Sigmoid colon (tissue), 7 donors: ENCODE data around the gene UVRAG. TPM values are rescaled to one million over a fixed set of nuclear protein-coding genes. Genes with fewer than 3 reads are reported as not detected.

ENCODE experiments used
- DNase-seq: peaks from one replicate; pipeline ENCODE4 v3.0.0-alpha.2; 2019
- H3K27ac ChIP-seq, 4 donors: fragments of 200-600 bp; sonication (generic); one replicate each; pipeline ENCODE4 v1.5.1; 2016 to 2019; ENCODE audit warnings: mild to moderate bottlenecking in 1 of 4
- H3K27me3 ChIP-seq, 3 donors: fragments of 200-600 bp; sonication (generic); one replicate each; pipeline ENCODE4 v1.5.1; 2019; ENCODE audit warnings: mild to moderate bottlenecking in 1 of 3
- H3K36me3 ChIP-seq, 4 donors: fragments of 200-600 bp; sonication (generic); one replicate each; pipeline ENCODE4 v1.5.1; 2016 to 2019
- H3K4me1 ChIP-seq, 4 donors: fragments of 200-600 bp; sonication (generic); one replicate each; pipeline ENCODE4 v1.5.1; 2017 to 2019
- H3K4me3 ChIP-seq, 4 donors: fragments of 200-600 bp; sonication (generic); one replicate each; pipeline ENCODE4 v1.5.1; 2017 to 2019; ENCODE audit warnings: mild to moderate bottlenecking in 2 of 4, moderate library complexity in 1 of 4
- H3K9me3 ChIP-seq, 4 donors: fragments of 200-600 bp in 3 of 4; sonication (generic) in 3 of 4; one replicate each; pipeline versions ENCODE4 v1.5.1 to v1.6.1; 2013 to 2019
- EP300 ChIP-seq, 4 donors: sonication (generic); formaldehyde crosslinking; IDR thresholded peaks; one replicate each; pipeline ENCODE4 v1.6.1; 2017; ENCODE audit warnings: antibody characterized with exemption in 4 of 4
- POLR2A ChIP-seq, 2 donors: fragments of 450-650 bp; IDR thresholded peaks; one replicate each; pipeline ENCODE4 v1.6.1; 2016; ENCODE audit warnings: antibody characterized with exemption in 2 of 2, mild to moderate bottlenecking in 2 of 2, moderate library complexity in 2 of 2
- POLR2AphosphoS5 ChIP-seq, 4 donors: sonication (generic); formaldehyde crosslinking; IDR thresholded peaks; one replicate each; pipeline ENCODE4 v1.6.1; 2017; ENCODE audit warnings: antibody characterized with exemption in 4 of 4
- WGBS, 2 donors: extraction: QIAGEN DNeasy Blood & Tissue Kit; methylation state at CpG; one replicate each; pipeline ENCODE4 v1.1.7; 2013; 5-methylcytosine and 5-hydroxymethylcytosine counted together
- intact Hi-C: fragments of 100-400 bp; cut with DNase I; formaldehyde crosslinking; loops from one replicate; pipeline ENCODE4 v1.15.1; 2023
- polyA plus RNA-seq, 3 donors: library from polyadenylated mRNA; stranded (reverse); fragments of 200-250 nt; gene quantifications; one replicate each; pipeline ENCODE4 v1.2.3, GENCODE V29; 2013
- total RNA-seq, 4 donors: library from RNA; depleted of rRNA; stranded (reverse); fragments of >200 nt; gene quantifications; one replicate each; pipeline ENCODE4 v1.1.0, GENCODE V29; 2016
- TF ChIP-seq, protein P1 (sequence below), 4 experiments: fragments of 450-650 bp in 3 of 4; fragments of 200-600 bp in 1 of 4; IDR thresholded peaks; one replicate each; pipeline ENCODE4 v1.5.1; 2016 to 2019; ENCODE audit warnings: antibody characterized with exemption in 4 of 4, mild to moderate bottlenecking in 3 of 4, moderate library complexity in 2 of 4
- donor health status: healthy with polysubstance abuse.
- donor health status: Bipolar disorder and iron deficiency.
- donor health status: healthy.

The UVRAG gene
- total and polyA plus RNA-seq, 7 donors, result 4.9 to 43.2 (median 29.3) TPM

DNA sequence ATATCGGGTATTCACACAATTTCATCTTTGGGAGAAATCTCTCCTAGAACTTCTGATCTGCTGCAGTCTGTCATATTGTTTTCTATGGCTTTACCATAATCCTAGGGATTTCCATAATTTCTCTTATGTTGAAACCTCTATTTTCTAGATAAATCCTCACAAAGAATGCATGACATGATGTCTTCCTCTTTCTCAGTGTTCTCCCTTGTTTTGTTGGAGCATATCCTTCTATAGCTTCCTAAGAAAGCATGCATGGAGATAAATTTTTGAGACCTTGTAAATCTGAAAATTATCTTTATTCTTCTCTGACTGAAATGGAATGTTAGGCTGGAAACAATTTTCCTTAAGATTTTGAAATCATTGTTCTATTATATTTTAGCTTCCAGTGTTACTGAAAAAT lies 275.8 kb downstream of the UVRAG start:
- TF ChIP-seq EP300 (IDR thresholded peaks at IDR 0.05), result no peak
- Histone ChIP-seq H3K4me3 (no peak overlapping the region), H3K27me3 (no peaks in the 10 kb centered on the region), H3K27ac (no peak overlapping the region), H3K4me1 (peaks cover 0 to 6% (median 2%) of the 10 kb centered on the region in 4 donors), H3K9me3 (no peaks in the 10 kb centered on the region), H3K36me3 (peaks cover 0 to 12% (median 0%) of the 10 kb centered on the region in 4 donors)
- WGBS, 2 donors, result 97 to 99% methylated on average over 1 of the region's 1 CpG
- no peak for DNase-seq
- intact Hi-C loops, result no loop called here

DNA sequence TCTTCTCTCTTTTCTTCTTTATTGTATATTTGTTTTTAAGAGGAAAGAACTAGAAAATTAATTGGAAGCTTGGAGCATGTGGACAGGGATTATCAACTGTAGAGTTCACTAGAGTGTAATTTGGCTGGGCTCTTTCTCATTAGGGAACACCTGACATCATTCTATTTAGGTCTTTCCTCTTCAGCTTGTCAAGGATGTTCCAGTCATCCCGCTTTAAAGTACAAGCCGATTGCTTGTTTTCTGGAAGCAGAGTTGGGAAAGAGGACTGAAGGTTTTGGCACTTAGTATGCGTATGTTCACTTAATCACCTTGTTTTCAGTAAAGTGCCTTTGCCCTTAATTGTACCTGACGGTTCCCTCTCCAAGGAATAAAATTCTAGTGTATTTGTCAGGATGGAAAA lies 279.7 kb downstream of the UVRAG start:
- H3K9me3 ChIP-seq, result no peaks in the 10 kb centered on the region
- DNase-seq, result no peak
- no peak for TF ChIP-seq POLR2A (IDR thresholded peaks at IDR 0.05)
- no peak for TF ChIP-seq EP300 (IDR thresholded peaks at IDR 0.05)
- TF ChIP-seq POLR2AphosphoS5 (IDR thresholded peaks at IDR 0.05), result no peak
- TF ChIP-seq, protein P1, sequence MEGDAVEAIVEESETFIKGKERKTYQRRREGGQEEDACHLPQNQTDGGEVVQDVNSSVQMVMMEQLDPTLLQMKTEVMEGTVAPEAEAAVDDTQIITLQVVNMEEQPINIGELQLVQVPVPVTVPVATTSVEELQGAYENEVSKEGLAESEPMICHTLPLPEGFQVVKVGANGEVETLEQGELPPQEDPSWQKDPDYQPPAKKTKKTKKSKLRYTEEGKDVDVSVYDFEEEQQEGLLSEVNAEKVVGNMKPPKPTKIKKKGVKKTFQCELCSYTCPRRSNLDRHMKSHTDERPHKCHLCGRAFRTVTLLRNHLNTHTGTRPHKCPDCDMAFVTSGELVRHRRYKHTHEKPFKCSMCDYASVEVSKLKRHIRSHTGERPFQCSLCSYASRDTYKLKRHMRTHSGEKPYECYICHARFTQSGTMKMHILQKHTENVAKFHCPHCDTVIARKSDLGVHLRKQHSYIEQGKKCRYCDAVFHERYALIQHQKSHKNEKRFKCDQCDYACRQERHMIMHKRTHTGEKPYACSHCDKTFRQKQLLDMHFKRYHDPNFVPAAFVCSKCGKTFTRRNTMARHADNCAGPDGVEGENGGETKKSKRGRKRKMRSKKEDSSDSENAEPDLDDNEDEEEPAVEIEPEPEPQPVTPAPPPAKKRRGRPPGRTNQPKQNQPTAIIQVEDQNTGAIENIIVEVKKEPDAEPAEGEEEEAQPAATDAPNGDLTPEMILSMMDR (IDR thresholded peaks at IDR 0.05), result no peak
- 87 to 93% methylated on average over 4 of the region's 4 CpGs for WGBS, 2 donors
- no peak overlapping the region for H3K4me3 ChIP-seq
- intact Hi-C loops, result no loop called here
- H3K27me3 ChIP-seq, result no peaks in the 10 kb centered on the region
- H3K27ac ChIP-seq, result no peak overlapping the region
- no peaks in the 10 kb centered on the region for H3K4me1 ChIP-seq
- H3K36me3 ChIP-seq, result peaks cover 0 to 9% (median 0%) of the 10 kb centered on the region in 4 donors

DNA sequence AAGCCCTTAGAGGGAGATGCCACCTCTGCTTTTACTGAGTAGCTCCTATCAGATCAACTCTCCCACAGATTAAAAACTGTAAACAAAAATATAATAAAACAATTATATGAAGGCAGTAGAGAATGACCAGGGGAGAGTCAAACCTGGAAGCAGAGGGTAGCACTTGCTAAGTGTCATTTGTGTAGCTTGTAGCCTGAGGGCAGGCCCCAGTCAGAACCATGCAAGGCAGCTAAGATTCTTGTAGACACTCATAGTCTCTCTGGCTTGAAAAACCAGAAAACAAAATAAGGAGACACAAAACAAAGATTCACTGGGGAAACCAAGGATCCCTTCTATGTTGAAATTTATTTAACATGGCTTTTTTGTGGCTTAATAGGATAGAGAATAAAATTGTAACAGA lies 280.9 kb downstream of the UVRAG start:
- DNase-seq, result no peak
- TF ChIP-seq POLR2AphosphoS5 (IDR thresholded peaks at IDR 0.05) (no peak), EP300 (IDR thresholded peaks at IDR 0.05) (no peak), POLR2A (IDR thresholded peaks at IDR 0.05) (no peak)
- TF ChIP-seq, protein P1 (IDR thresholded peaks at IDR 0.05), result no peak
- no peaks in the 10 kb centered on the region for H3K27me3 ChIP-seq
- no peak overlapping the region for H3K27ac ChIP-seq
- H3K36me3 ChIP-seq, result no peaks in the 10 kb centered on the region
- intact Hi-C loops, result no loop called here
- H3K4me1 ChIP-seq, result no peaks in the 10 kb centered on the region
- H3K9me3 ChIP-seq, result no peaks in the 10 kb centered on the region
- H3K4me3 ChIP-seq, result no peak overlapping the region

DNA sequence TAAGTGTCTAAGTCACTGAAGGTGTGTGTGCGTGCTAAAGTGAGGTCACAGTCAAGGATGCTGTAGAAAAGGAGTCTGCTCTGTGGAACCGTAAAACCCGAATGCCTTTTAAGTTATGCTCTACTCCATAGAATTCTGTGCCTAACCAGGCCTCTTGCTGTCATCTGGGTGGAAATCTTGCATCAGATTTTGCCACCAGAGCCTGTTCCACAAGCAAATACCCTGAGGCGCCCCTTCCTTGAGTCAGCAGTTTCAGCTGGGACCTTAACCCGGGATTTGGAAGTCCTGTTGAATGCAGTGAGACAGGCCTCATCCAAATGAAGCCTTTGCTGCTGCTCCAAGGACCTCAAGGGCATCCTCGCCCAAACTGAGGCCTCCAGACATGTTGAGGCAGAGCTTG lies 281.5 kb downstream of the UVRAG start:
- intact Hi-C loops, result no loop called here
- TF ChIP-seq, protein P1 (IDR thresholded peaks at IDR 0.05), result no peak
- TF ChIP-seq POLR2A (IDR thresholded peaks at IDR 0.05) (no peak), EP300 (IDR thresholded peaks at IDR 0.05) (no peak), POLR2AphosphoS5 (IDR thresholded peaks at IDR 0.05) (no peak)
- no peaks in the 10 kb centered on the region for H3K4me1 ChIP-seq
- no peaks in the 10 kb centered on the region for H3K36me3 ChIP-seq
- no peaks in the 10 kb centered on the region for H3K27me3 ChIP-seq
- H3K9me3 ChIP-seq, result no peaks in the 10 kb centered on the region
- H3K4me3 ChIP-seq, result no peak overlapping the region
- WGBS, 2 donors, result 94 to 95% methylated on average over 6 of the region's 6 CpGs
- no peak overlapping the region for H3K27ac ChIP-seq
- DNase-seq, result no peak

DNA sequence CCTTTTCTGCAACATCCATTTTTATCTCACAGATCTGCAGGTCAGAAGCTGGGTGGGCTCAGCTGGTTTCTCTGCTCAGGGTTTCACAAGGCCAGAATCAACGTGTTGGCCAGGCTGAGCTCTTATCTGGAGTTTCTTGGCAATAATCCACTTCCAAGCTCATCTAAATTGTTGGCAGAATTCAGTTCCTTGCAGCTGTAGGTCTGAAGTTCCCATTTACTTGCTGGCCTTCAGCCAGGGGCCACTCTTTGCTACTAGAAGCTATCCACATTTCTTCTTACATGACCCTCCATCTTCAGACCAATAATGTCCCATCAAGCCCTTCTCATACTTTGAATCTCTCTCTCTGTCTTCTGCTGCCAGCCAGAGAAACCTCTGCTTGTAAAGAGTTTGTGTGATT lies 287.8 kb downstream of the UVRAG start:
- Histone ChIP-seq H3K27me3 (no peaks in the 10 kb centered on the region), H3K4me1 (peaks cover 0 to 9% (median 6%) of the 10 kb centered on the region in 4 donors), H3K4me3 (no peak overlapping the region), H3K27ac (no peak overlapping the region), H3K36me3 (no peaks in the 10 kb centered on the region), H3K9me3 (no peaks in the 10 kb centered on the region)
- no peak for DNase-seq
- WGBS, 2 donors, result 10 to 35% methylated on average over 1 of the region's 1 CpG
- intact Hi-C loops, result no loop called here
- TF ChIP-seq POLR2A (IDR thresholded peaks at IDR 0.05) (no peak), EP300 (IDR thresholded peaks at IDR 0.05) (no peak), POLR2AphosphoS5 (IDR thresholded peaks at IDR 0.05) (no peak)
- TF ChIP-seq, protein P1 (IDR thresholded peaks at IDR 0.05), result no peak
